ENCODE data around the gene ABCA3.
A peak's percentile ranks its signal among the peaks of the same experiment; 100 is the strongest.
"Not testable (repeated sequence)": the region's sequence is repeated elsewhere in the genome, so short reads cannot be mapped to it uniquely, and the experiment has no call there.

Gene ABCA3

GRCh38 chr16:2280981-2281542 lies 59.5 kb downstream of the ABCA3 start:
- DNase-seq (ENCODE audit: low read depth in 2 of 2, low spot score in 1 of 2), result no peak

GRCh38 chr16:2280461-2280860 lies 60.1 kb downstream of the ABCA3 start:
- DNase-seq (ENCODE audit: low read depth in 2 of 2, low spot score in 1 of 2), result no peak

GRCh38 chr16:2278956-2279800 lies 61.4 kb downstream of the ABCA3 start:
- DNase-seq (ENCODE audit: low read depth in 2 of 2, low spot score in 1 of 2), result no peak

GRCh38 chr16:2278272-2278608 lies 62.3 kb downstream of the ABCA3 start:
- no peak for DNase-seq (ENCODE audit: low read depth in 2 of 2, low spot score in 1 of 2)

- DNase-seq (ENCODE audit: low read depth in 2 of 2, low spot score in 1 of 2), result no peak
These were observed 62.9 kb downstream of the ABCA3 start for GRCh38 chr16:2277466-2278271.

GRCh38 chr16:2276368-2277195 lies 63.9 kb downstream of the ABCA3 start:
- DNase-seq (ENCODE audit: low read depth in 2 of 2, low spot score in 1 of 2), result no peak

GRCh38 chr16:2275476-2276367 lies 64.8 kb downstream of the ABCA3 start:
- no peak for DNase-seq (ENCODE audit: low read depth in 2 of 2, low spot score in 1 of 2)

GRCh38 chr16:2273931-2274330 lies 66.6 kb downstream of the ABCA3 start:
- no peak for DNase-seq (ENCODE audit: low read depth in 2 of 2, low spot score in 1 of 2)

- DNase-seq (ENCODE audit: low read depth in 2 of 2, low spot score in 1 of 2), result no peak
These were observed 67.0 kb downstream of the ABCA3 start for GRCh38 chr16:2273484-2273883.

- no peak for DNase-seq (ENCODE audit: low read depth in 2 of 2, low spot score in 1 of 2)
These were observed 68.6 kb downstream of the ABCA3 start for GRCh38 chr16:2271848-2272461.

GRCh38 chr16:2270588-2271470 lies 69.7 kb downstream of the ABCA3 start:
- DNase-seq (ENCODE audit: low read depth in 2 of 2, low spot score in 1 of 2), result no peak

- no peak for DNase-seq (ENCODE audit: low read depth in 2 of 2, low spot score in 1 of 2)
These were observed 70.5 kb downstream of the ABCA3 start for GRCh38 chr16:2270070-2270462.

- DNase-seq (ENCODE audit: low read depth in 2 of 2, low spot score in 1 of 2), result peak; percentile 90 to 94
These were observed 72.4 kb downstream of the ABCA3 start, which contains the start of gene RNPS1 for GRCh38 chr16:2267913-2268666. Gene RNPS1 (minus strand): TSS chr16:2268126. CDS start chr16:2264643, 3,483 bp downstream.

- not testable (repeated sequence) for DNase-seq (ENCODE audit: low read depth in 2 of 2, low spot score in 1 of 2)
These were observed 73.0 kb downstream of the ABCA3 start for GRCh38 chr16:2267505-2267912.

- DNase-seq (ENCODE audit: low read depth in 2 of 2, low spot score in 1 of 2), result not testable (repeated sequence)
These were observed 73.6 kb downstream of the ABCA3 start for GRCh38 chr16:2266887-2267286.

GRCh38 chr16:2263026-2263425 lies 77.5 kb downstream of the ABCA3 start:
- not testable (repeated sequence) for DNase-seq (ENCODE audit: low read depth in 2 of 2, low spot score in 1 of 2)

- no peak for DNase-seq (ENCODE audit: low read depth in 2 of 2, low spot score in 1 of 2)
These were observed 80.3 kb downstream of the ABCA3 start for GRCh38 chr16:2260250-2260649.

GRCh38 chr16:2258530-2258929 lies 82.0 kb downstream of the ABCA3 start:
- not testable (repeated sequence) for DNase-seq (ENCODE audit: low read depth in 2 of 2, low spot score in 1 of 2)
